GM18951 (cell line): ENCODE measurements around the gene AGPAT3.
"Not testable (repeated sequence)": the region's sequence is repeated elsewhere in the genome, so short reads cannot be mapped to it uniquely, and the experiment has no call there.

Experiments used
- POLR2A ChIP-seq: IDR thresholded peaks from 4 replicates; pipeline ENCODE4 v1.6.1; 2011; ENCODE audit warnings: mild to moderate bottlenecking; ENCODE audit not compliant: insufficient read length, insufficient read depth; ENCODE audit errors: extremely low read depth
- in situ Hi-C: fragments of 300-500 bp; cut with MboI; formaldehyde crosslinking; loops from one replicate; pipeline ENCODE4 v1.12.0; 2022; ENCODE audit warnings: low sequenced_read_pairs, mixed read lengths, inconsistent platforms; ENCODE audit not compliant: unreplicated experiment

Gene AGPAT3

GRCh38 chr21:43825936-43826622 lies 38.9 kb upstream of the AGPAT3 start:
- in situ Hi-C loops, result no loop called here
- TF ChIP-seq POLR2A, result no peak

GRCh38 chr21:43826623-43826974 lies 38.4 kb upstream of the AGPAT3 start:
- no peak for TF ChIP-seq POLR2A
- in situ Hi-C loops, result no loop called here

DNA sequence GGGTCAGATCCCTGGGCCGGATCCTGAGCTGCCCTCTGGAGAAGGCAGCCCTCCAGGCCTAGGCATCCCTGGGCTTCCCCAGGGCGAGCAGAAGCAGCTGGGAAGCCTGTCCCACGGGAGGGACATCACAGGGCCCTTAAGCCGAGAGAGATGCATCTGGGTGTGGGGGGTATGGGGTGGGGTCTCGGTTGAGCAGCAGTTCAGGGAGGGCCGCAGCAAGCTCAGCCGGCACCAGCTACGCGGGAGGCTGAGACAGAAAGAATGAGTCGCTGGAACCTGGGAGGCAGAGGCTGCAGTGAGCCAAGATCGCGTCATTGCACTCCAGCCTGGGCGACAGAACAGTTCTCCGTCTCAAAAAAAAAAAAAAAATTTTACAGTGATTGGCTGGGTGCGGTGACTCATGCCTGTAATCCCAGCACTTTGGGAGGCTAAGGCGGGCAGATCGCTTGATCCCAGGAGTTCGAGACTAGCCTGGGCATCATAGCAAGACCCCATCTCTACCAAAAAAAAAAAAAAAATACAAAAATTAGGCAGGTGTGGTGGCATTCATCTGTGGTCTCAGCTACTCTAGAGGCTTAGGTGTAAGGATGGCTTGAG lies 37.9 kb upstream of the AGPAT3 start:
- in situ Hi-C loops, result no loop called here
- TF ChIP-seq POLR2A, result no peak

DNA sequence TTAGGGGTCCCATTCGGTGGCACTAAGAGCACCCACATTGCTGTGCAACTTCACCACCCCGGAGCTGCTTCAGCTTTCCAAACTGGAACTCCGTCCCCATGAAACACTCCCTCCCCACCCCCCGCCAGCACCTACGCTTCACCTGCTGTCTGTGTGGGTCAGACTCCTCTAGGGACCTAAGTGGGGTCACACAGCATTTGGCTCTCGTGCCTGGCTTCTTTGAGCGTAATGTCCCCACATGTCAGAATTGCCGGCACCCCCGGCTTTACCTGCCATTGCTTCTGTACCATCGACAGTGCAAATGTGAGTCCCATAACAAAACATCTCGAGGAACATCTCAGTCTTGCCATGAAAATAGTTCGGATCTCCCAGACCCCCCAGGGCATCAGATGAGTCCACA lies 35.9 kb upstream of the AGPAT3 start:
- no peak for TF ChIP-seq POLR2A
- in situ Hi-C loops, result no loop called here

GRCh38 chr21:43829575-43830119 lies 35.4 kb upstream of the AGPAT3 start:
- TF ChIP-seq POLR2A, result no peak
- in situ Hi-C loops, result loop anchor here (10.0 kb wide), 1 partner anchor 115 kb away; no protein-coding TSS in a partner anchor

DNA sequence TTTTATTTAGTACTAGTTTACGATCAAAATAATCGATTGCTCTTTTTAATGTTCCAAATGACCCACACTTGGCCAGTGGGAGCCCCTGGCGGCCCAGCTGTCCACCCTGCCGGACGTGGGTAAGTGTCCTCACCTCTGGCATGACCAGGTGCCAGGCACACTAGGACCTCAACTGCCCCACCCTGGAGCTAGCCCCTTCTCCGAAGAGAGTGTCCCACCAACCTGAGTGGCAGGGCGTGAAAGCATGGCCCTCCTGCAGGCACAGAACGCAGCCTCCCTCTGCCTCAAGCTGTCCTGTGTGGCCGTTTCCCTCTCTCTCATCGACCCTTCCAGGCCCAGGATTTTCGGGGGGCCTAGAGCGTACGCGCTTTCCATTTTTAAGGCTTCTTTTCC lies 32.9 kb upstream of the AGPAT3 start:
- in situ Hi-C loops, result loop anchor here (10.0 kb wide), 1 partner anchor 113 kb away; no protein-coding TSS in a partner anchor
- TF ChIP-seq POLR2A, result no peak

GRCh38 chr21:43832648-43833047 lies 32.4 kb upstream of the AGPAT3 start:
- TF ChIP-seq POLR2A, result no peak
- in situ Hi-C loops, result loop anchor here (10.0 kb wide), 1 partner anchor 112 kb away; no protein-coding TSS in a partner anchor

DNA sequence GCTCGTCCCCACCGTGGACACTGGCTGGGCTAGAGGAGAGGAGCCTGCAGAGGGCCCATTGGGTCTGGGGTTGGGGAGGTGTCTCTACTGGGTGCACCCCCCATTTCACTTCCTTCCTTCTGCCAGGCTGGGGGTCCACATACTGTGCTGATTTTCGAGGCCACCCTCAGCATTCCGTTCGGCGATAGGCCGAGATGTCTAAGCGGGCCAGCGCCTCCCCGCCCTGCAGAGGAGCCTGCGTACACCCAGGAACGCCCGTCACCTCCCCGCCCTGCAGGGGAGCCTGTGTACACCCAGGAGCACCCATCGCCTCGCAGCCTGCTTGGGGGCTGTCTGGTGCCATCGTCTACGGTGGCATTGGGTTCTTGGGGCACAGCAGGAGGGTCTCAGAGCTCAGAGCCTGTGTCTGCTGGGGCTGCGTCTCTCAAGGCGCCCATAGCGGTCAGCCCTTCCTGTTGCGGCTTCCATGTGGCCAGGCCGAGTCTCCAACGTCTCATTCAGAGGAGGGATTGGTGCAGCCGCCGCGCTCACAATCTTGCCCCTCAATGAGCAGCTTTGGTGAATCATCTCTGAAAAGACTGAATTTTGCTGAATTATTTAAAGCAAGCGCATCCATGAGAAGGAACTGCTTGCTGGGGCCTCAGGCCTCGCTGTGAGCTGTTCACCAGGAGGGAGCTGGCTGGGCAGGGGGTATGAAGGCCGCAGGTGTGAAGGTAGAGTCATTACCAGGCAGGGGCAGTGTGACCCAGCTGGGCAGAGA lies 30.7 kb upstream of the AGPAT3 start:
- TF ChIP-seq POLR2A, result no peak
- in situ Hi-C loops, result loop anchor here (10.0 kb wide), 1 partner anchor 110 kb away; no protein-coding TSS in a partner anchor

DNA sequence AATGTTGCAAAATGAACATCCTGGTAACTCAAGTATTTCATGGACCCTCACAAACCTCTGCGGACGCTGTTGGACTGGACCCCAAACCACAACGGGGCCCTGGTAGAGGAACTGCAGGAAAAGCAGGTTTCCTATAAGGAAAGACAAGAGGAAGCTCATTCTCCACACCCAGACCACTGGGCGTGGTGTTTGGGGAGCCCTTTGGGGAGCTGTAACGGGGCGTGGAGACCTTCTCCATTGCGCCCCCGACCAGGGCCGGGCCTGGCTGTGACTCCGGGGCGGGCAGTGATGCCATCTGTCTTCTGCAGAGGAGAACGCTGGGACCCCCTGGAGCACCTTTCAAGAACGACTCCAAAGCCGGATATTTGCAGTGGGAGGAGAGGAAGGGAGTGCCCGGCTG lies 30.0 kb upstream of the AGPAT3 start:
- in situ Hi-C loops, result loop anchor here (10.0 kb wide), 1 partner anchor 110 kb away; no protein-coding TSS in a partner anchor

GRCh38 chr21:43835861-43836260 lies 29.2 kb upstream of the AGPAT3 start:
- no peak for TF ChIP-seq POLR2A
- in situ Hi-C loops, result loop anchor here (10.0 kb wide), 1 partner anchor 109 kb away; no protein-coding TSS in a partner anchor

More for the DNA sequence above, 30.0 kb upstream of the AGPAT3 start:
- TF ChIP-seq POLR2A, result no peak

DNA sequence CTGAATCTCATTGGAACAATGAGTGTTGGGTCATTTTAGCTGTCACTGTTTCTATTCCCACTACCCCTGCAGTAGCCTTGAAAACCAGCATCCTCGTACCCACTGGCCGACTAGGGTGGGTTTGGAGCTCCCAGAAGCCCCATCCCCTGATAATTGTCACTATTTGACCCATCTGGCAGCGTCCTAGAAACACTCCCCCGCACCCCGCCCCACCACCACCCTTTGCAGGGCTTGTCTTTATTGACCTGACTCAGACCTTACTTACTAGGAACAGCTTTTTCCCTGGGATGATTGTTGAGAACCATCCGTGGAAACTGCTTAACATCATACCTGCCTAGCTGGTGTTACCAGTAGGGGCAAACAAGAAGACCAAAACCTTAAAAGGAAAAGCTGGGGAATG lies 28.4 kb upstream of the AGPAT3 start:
- in situ Hi-C loops, result loop anchor here (10.0 kb wide), 1 partner anchor 108 kb away; no protein-coding TSS in a partner anchor
- TF ChIP-seq POLR2A, result no peak

GRCh38 chr21:43840259-43840658 lies 24.8 kb upstream of the AGPAT3 start:
- in situ Hi-C loops, result no loop called here
- no peak for TF ChIP-seq POLR2A

GRCh38 chr21:43842742-43843141 lies 22.3 kb upstream of the AGPAT3 start:
- in situ Hi-C loops, result no loop called here
- TF ChIP-seq POLR2A, result no peak

DNA sequence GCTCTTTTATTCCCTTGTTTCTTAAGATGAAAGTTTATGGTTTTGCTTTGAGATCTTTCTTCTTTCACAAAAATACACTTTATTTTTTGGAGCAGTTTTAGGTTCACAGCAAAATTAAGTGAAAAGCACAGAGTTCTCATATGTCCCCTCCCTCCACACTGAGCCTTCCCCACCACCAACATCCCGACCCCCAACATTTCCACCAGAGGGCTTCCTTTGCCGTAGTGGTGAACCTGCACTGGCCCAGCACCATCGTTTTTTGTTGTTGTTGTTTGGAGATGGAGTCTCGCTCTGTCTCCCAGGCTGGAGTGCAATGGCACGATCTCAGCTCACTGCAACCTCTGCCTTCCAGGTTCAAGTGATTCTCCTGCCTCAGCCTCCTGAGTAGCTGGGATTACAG lies 20.1 kb upstream of the AGPAT3 start:
- in situ Hi-C loops, result not testable (repeated sequence)
